Hepatocyte (in vitro differentiated cells): Measurements from ENCODE around the gene CDC42SE1. TPM values are rescaled to one million over a fixed set of nuclear protein-coding genes. Genes with fewer than 3 reads are reported as not detected.

Experiments
- DNase-seq: peaks from one replicate; pipeline ENCODE4 v3.0.0-alpha.2; 2016; ENCODE audit warnings: low spot score
- H2AFZ ChIP-seq: fragments of 200-600 bp; sonication (generic); 2 replicates; pipeline ENCODE4 v1.6.0; 2016; ENCODE audit warnings: antibody characterized with exemption, mild to moderate bottlenecking
- H3K27ac ChIP-seq: fragments of 200-600 bp; sonication (generic); 2 replicates; pipeline ENCODE4 v1.5.1; 2016; ENCODE audit warnings: mild to moderate bottlenecking
- H3K27me3 ChIP-seq: fragments of 200-600 bp; sonication (generic); 2 replicates; pipeline ENCODE4 v1.6.1; 2016
- H3K36me3 ChIP-seq: fragments of 200-600 bp; sonication (generic); replicated peaks from 2 replicates; pipeline ENCODE4 v1.5.1; 2016; ENCODE audit warnings: low read depth; ENCODE audit not compliant: insufficient read depth
- H3K4me1 ChIP-seq: fragments of 200-600 bp; sonication (generic); 2 replicates; pipeline ENCODE4 v1.5.1; 2016; ENCODE audit warnings: mild to moderate bottlenecking, moderate library complexity; ENCODE audit not compliant: insufficient read depth
- H3K4me2 ChIP-seq: fragments of 200-600 bp; sonication (generic); 2 replicates; pipeline ENCODE4 v1.6.0; 2016
- H3K4me3 ChIP-seq: fragments of 200-600 bp; sonication (generic); 2 replicates; pipeline ENCODE4 v1.5.1; 2016; ENCODE audit warnings: mild to moderate bottlenecking
- H3K79me2 ChIP-seq: fragments of 200-600 bp; sonication (generic); 2 replicates; pipeline ENCODE4 v1.6.0; 2017; ENCODE audit warnings: mild to moderate bottlenecking
- H3K9me2 ChIP-seq: fragments of 200-600 bp; sonication (generic); replicated peaks from 2 replicates; pipeline ENCODE4 v1.6.0; 2017; ENCODE audit warnings: mild to moderate bottlenecking; ENCODE audit not compliant: insufficient read depth
- H3K9me3 ChIP-seq: fragments of 200-600 bp; sonication (generic); 2 replicates; pipeline ENCODE4 v1.5.1; 2016; ENCODE audit warnings: low read depth, mild to moderate bottlenecking
- H4K20me1 ChIP-seq: fragments of 200-600 bp; sonication (generic); 2 replicates; pipeline ENCODE4 v1.6.0; 2016; ENCODE audit warnings: mild to moderate bottlenecking; ENCODE audit not compliant: insufficient read depth, poor library complexity, severe bottlenecking
- EZH2 ChIP-seq: fragments of 200-600 bp; sonication (generic); IDR thresholded peaks from 2 replicates; pipeline ENCODE4 v1.6.1; 2016; ENCODE audit warnings: antibody characterized with exemption, mild to moderate bottlenecking, borderline replicate concordance
- EZH2phosphoT487 ChIP-seq: fragments of 200-600 bp; sonication (generic); IDR thresholded peaks from one replicate; pipeline ENCODE4 v1.6.1; 2018; ENCODE audit warnings: antibody characterized with exemption, mild to moderate bottlenecking, low read depth, moderate library complexity; ENCODE audit not compliant: unreplicated experiment, severe bottlenecking
- WGBS: methylation state at CpG from one replicate; pipeline ENCODE4 v1.1.6; 2016; ENCODE audit warnings: low lambda C conversion rate; ENCODE audit errors: missing lambda C conversion rate; 5-methylcytosine and 5-hydroxymethylcytosine counted together
- polyA plus RNA-seq: library from polyadenylated mRNA; unstranded; fragments of >200 nt; fragmentation: Nextera tagmentation; extraction: Ambion mirVana; gene quantifications from 2 replicates; pipeline ENCODE4 v1.2.1, GENCODE V29; 2016
- total RNA-seq: library from RNA; depleted of rRNA; stranded (reverse); fragments of >200 nt; gene quantifications from 2 replicates; pipeline ENCODE4 v1.2.3, GENCODE V29; 2014
- TF ChIP-seq, protein P1 (sequence below): fragments of 200-600 bp; sonication (generic); IDR thresholded peaks from 2 replicates; pipeline ENCODE4 v1.5.1; 2016; ENCODE audit warnings: antibody characterized with exemption, mild to moderate bottlenecking; ENCODE audit not compliant: poor library complexity

Gene CDC42SE1
- total and polyA plus RNA-seq, 2 experiments from 2014 or later = 19.0 to 60.2 TPM

DNA sequence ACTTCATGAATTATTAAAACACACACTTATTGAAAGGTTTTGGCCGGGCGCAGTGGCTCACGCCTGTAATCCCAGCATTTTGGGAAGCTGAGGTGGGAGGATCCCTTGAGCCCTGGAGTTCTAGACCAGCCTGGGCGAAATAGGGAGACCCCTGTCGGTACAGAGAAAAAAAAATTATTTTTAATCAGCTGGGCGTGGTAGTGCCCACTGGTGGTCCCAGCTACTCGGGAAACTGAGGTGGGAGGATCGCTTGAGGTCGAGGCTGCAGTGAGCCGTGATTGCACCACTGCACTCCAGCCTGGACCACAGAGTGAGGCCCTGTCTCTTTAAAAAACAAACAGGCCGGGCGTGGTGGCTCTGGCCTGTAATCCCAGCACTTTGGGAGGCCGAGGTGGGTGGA lies 12.8 kb upstream of the CDC42SE1 start:
- Histone ChIP-seq H3K79me2 (peaks cover 34% of the 10 kb centered on the region), H2AFZ (no peak overlapping the region), H3K36me3 (no peaks in the 10 kb centered on the region), H3K9me3 (no peaks in the 10 kb centered on the region), H3K4me3 (no peak overlapping the region), H3K4me1 (peaks cover 12% of the 10 kb centered on the region), H3K9me2 (no peaks in the 10 kb centered on the region), H3K27ac (peak overlapping the region; percentile 99), H4K20me1 (no peaks in the 10 kb centered on the region), H3K4me2 (peak overlapping the region; percentile 77), H3K27me3 (no peaks in the 10 kb centered on the region)
- DNase-seq = no peak
- TF ChIP-seq EZH2 (no peak), EZH2phosphoT487 (no peak)
- TF ChIP-seq, protein P1, sequence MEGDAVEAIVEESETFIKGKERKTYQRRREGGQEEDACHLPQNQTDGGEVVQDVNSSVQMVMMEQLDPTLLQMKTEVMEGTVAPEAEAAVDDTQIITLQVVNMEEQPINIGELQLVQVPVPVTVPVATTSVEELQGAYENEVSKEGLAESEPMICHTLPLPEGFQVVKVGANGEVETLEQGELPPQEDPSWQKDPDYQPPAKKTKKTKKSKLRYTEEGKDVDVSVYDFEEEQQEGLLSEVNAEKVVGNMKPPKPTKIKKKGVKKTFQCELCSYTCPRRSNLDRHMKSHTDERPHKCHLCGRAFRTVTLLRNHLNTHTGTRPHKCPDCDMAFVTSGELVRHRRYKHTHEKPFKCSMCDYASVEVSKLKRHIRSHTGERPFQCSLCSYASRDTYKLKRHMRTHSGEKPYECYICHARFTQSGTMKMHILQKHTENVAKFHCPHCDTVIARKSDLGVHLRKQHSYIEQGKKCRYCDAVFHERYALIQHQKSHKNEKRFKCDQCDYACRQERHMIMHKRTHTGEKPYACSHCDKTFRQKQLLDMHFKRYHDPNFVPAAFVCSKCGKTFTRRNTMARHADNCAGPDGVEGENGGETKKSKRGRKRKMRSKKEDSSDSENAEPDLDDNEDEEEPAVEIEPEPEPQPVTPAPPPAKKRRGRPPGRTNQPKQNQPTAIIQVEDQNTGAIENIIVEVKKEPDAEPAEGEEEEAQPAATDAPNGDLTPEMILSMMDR = no peak
- 84% methylated on average over 13 of the region's 13 CpGs for WGBS

DNA sequence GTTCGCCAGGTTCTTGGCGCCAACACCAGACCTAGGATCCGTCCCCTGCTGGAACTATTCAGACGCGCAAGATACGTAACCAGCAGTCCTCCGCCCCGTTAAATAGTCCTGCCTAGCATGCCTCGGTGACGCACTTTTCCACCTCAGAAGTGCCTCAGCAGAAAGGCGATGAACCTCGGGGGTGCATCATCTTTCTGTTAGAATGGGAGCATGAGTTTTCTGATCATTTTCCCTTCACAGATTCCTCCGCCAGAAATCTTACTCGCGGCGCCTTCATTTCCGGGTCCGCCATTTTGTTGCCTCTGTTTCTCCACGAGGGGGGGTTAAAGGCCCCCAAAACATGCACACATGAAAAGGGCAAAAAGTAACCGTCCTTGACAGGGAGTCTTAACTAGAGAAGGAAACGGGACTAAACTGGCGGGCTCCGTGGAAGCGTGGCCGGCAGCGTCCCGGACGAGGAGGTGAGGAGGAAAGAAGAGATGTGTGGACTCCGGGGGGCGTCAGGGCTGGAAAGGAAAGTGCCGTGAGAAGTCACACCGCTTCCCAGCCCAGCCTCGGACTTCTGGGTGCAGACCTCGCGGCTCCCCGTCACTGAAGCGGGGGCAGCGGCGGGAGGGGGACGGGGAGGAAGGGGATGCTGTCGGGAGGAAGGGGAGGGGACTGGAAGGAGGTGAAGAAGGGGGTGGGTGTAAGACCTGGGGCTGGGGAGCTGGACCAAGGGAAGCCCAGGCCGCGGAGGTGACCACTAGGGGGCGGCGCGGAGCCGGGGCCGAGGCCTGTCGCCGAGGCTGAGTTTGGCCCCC lies 11.3 kb upstream of the CDC42SE1 start, which contains the start of gene GABPB2:
GABPB2 (plus strand) TSS at position 288 of the 803 bp plus-strand sequence. CDS start 17,429 bp downstream, outside the sequence.
- no peaks in the 10 kb centered on the region for H4K20me1 ChIP-seq
- peak within 1 kb of the TSS; percentile 89 for H2AFZ ChIP-seq
- peak within 1 kb of the TSS; percentile 77 for H3K4me2 ChIP-seq
- H3K9me3 ChIP-seq = no peaks in the 10 kb centered on the region
- H3K79me2 ChIP-seq = peaks cover 49% of the 10 kb centered on the region
- peak within 1 kb of the TSS; percentile 99 for H3K27ac ChIP-seq
- DNase-seq = peak; percentile 94
- H3K4me1 ChIP-seq = peaks cover 12% of the 10 kb centered on the region
- no peaks in the 10 kb centered on the region for H3K36me3 ChIP-seq
- 2% methylated on average over 47 of the region's 50 CpGs for WGBS
- no peaks in the 10 kb centered on the region for H3K9me2 ChIP-seq
- H3K4me3 ChIP-seq = peak within 1 kb of the TSS; percentile 85
- no peak for TF ChIP-seq EZH2
- TF ChIP-seq, protein P1 = peak; percentile 89
- TF ChIP-seq EZH2phosphoT487 = no peak
- H3K27me3 ChIP-seq = no peaks in the 10 kb centered on the region

DNA sequence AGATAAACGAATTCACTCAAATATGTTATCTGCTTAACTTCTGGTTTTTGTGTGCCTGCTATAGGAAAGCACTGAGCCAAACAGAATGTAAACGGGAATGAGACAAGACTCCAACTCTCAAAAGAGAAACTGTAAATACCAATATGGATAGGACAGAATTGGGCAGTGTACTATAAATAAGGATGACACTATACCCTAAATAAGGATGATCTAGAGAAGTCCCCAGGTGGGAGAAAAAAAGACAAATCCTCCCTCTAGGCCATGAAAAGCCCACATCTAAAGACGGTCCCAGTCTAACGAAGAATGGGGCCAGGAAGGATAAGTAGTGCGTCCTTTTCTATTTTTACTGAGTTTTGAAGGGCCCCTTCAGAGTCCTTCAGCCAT lies 9.7 kb upstream of the CDC42SE1 start:
- peaks cover 12% of the 10 kb centered on the region for H3K4me1 ChIP-seq
- no peaks in the 10 kb centered on the region for H3K9me2 ChIP-seq
- no peak overlapping the region for H2AFZ ChIP-seq
- TF ChIP-seq, protein P1 = no peak
- TF ChIP-seq EZH2 (no peak), EZH2phosphoT487 (no peak)
- no peak for DNase-seq
- H4K20me1 ChIP-seq = no peaks in the 10 kb centered on the region
- H3K4me2 ChIP-seq = peak overlapping the region; percentile 77
- no peaks in the 10 kb centered on the region for H3K27me3 ChIP-seq
- WGBS = 87% methylated on average over 5 of the region's 5 CpGs
- no peaks in the 10 kb centered on the region for H3K36me3 ChIP-seq
- no peaks in the 10 kb centered on the region for H3K9me3 ChIP-seq
- H3K4me3 ChIP-seq = no peak overlapping the region
- peaks cover 64% of the 10 kb centered on the region for H3K79me2 ChIP-seq
- H3K27ac ChIP-seq = peak overlapping the region; percentile 99
